ENCODE results near the gene RPA1.
"Not testable (repeated sequence)": the region's sequence is repeated elsewhere in the genome, so short reads cannot be mapped to it uniquely, and the experiment has no call there.

The RPA1 gene

DNA sequence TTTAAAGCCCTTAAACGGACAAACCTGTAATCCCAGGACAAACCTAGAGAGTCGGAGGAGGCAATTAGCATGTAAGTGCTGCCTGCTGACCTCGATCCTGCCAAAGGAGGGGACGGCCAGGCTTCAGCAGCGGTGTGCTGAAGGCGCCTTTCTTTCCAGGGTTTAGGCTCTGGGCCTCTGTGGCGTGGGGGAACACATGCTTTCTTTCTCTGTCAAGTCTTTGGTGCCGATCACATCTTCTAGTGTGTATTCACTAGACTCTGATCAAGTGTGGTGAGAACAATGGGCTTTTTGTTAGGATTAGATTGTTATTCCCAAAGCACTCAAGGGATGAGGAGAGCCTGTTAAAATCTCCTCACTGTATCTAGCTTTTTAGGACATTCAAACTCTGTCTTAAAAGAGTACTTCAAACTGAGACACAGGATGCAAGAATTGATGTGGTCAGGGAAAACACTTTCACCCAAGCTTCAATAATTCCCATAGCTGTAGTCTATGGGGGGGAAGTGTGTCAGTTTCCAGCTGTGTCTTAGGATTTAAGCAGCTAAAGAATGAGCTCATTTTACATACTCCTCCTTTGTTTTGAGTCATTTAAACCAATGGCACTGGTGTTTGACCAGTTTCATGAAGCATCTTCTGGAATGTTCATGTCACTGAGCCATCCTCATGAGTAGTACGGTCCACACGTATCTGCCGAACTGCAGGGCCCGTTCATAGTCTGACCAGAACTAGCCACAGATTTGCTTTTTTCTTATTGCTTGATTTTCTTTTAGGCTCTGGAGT lies 51.2 kb downstream of the RPA1 start:
- DNase-seq: no peak

DNA sequence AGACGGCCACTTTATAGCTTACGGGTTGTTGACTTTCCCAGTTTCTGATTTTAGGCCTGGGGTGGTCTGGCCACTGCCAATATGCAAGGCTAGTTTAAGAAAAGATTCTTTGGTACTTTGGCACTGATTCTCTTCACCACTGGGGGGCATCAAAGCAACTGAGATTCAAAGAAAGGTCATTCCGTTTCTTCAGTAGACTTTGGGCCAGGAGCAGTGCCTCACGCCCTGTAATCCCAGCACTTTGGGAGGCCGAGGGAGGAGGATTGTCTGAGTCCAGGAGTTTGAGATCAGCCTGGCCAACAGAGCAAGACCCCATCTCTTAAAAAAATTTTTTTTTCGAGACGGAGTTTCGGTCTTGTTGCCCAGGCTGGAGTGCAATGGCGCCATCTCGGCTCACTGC lies 53.0 kb downstream of the RPA1 start:
- no peak for DNase-seq

DNA sequence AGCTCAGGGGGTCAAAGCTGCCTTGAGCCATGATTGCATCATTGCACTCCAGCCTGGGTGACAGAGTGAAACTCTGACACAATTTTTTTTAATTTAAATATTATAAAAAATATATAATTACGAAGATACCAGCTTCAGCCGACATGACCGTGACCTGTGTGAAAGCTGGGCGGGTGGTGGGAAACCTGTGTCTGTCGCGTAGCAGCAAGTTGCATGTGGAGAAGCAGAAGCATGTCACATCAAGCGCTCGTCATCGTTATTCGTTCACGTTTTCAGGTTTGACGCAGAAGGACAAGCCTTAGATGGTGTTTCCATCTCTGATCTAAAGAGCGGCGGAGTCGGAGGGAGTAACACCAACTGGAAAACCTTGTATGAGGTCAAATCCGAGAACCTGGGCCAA lies 53.7 kb downstream of the RPA1 start:
- DNase-seq: no peak

GRCh38 chr17:1888741-1889140 lies 58.9 kb downstream of the RPA1 start:
- no peak for DNase-seq

GRCh38 chr17:1890758-1891450 lies 61.1 kb downstream of the RPA1 start:
- DNase-seq: no peak

GRCh38 chr17:1894753-1895339 lies 65.0 kb downstream of the RPA1 start:
- DNase-seq: no peak

GRCh38 chr17:1895479-1895878 lies 65.7 kb downstream of the RPA1 start:
- not testable (repeated sequence) for DNase-seq

- no peak for DNase-seq
Observed at GRCh38 chr17:1896243-1897104, 66.7 kb downstream of the RPA1 start.

DNA sequence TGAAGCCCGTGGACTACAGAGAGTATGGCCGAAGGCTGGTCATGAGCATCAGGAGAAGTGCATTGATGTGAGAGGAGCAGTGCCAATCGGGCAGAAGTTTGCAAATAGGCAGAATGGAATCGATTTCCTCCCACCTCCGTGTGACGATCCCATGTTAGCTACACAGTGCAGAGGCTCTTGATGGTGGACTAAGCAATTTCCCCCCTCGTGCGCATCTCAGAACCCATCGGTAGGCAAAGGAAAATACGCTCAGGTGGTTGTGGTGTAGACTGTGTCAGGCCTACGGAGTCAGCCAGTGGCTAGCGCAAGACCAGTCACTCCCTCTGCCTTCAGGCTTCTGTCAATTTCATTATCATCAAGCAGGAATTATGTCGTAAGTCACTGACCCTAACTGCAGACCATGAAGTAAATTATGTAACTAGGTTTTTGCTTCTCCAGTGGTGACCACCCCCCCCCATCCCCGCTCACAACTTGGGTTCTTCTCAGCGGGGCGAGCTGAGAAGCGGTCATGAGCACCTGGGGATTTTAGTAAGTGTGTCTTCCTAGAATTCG lies 67.4 kb downstream of the RPA1 start:
- no peak for DNase-seq

- DNase-seq: no peak
Observed at GRCh38 chr17:1898332-1898731, 68.5 kb downstream of the RPA1 start.

DNA sequence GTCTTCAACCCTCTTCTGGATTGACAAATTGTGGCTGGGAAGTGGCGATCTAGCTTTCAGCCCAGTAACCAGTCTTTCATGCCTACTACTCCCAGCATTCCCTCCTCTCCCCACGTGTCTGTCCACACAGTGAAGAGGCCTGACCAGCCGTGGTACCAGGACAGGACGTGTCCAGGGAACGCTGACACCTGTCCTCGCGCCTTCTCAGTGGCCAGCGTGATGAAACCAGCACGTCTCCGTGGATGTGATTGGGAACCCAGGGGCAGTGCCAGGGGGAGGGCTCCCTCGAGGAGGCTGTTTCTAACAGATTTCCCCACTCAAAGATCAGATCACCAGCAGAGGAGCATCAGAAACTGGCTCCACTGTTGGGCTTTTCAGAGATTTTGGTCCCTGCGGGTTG lies 69.1 kb downstream of the RPA1 start:
- DNase-seq: no peak

DNA sequence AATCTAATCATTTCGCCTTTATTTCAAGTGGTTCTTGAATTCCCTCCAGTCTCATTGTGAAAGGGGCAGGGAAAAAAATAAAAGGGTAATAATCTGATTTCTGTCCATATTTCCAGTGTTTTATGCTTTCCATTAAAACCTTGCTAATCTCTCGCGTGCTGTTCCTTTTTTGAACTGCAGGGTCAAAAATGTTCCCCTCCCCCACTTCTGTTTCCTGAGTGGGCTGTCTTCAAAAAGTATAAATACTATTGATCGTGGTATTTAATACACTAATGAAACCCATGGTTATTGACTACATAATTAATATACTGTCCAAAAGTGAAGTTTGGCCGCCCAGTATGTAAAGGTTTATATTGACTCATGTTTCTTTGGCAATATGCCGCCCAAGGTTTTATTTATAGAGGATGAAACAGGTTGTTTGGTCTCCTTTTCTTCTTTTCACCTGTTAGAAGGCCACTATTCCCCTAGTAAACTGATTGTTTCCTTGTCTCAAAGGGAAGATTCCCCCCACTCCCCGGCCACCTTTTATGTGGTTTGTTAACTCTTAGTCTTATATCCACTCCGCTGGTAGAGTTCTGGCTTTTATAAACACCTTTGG lies 69.7 kb downstream of the RPA1 start:
- DNase-seq: no peak

DNA sequence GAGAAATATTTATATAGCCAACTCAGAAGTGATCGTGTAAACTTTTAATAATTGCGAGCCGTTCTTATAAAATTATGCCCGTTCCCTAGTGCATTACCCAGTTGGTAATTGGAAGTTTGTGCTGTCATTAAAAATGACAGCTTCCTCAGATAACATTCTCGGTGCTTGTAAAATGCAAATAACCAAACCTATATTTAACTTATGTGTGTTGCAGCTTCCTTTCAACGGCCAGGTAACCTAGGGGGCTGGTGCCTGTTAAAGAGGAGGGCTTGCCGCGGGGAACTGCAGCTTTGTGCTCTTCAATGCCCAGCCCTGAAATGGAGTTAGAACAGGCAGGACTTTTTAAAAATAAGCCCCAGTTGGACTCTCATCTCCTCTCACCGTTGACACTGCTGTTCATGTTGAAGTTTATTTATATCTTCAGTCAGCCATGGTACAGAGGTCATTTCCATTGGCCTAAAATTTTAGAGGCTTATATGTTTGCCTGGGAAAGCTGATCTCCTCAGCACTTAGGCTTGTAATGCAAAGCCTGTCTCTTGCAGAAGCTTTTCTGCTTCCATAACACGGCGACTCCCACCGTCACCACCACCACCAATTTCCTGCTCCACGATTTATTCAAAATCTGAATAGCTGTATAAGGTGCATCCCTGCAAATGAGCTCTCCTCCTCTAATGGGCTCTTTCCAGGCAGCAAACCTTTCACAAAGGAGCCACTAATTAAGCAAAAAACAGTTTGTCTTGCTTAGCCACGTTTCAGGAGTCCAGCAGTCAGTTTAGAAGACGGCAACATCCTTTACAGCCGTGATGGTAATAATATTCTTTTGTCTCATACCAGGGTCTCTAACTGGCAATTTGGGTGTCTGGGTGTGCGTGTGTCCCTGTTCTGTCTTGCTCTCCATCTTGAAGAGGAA lies 74.7 kb downstream of the RPA1 start:
- no peak for DNase-seq

- no peak for DNase-seq
Observed at GRCh38 chr17:1905190-1905913, 75.5 kb downstream of the RPA1 start.

DNA sequence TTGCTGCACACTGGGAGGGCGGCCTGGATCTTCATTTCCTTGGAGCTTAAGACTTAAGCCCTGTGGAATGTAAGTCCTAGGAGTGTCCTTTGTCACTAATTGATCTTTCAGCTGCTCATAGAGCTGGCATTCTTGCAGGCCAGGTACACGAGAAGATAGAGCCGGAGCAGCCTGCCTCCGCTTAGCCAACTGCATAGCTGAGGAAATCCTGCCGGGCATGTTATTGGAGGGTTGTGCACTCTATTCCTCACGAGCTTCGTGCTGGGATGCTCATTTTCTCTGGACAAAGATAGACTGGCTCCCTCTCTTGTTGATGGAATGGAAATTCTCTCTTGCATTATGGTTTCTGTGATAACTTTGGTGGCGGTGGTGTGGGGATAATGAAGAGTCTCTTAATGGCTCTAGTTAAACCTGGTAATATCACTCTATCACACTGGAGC lies 76.9 kb downstream of the RPA1 start:
- no peak for DNase-seq

- no peak for DNase-seq
Observed at GRCh38 chr17:1907216-1907631, 77.4 kb downstream of the RPA1 start.

DNA sequence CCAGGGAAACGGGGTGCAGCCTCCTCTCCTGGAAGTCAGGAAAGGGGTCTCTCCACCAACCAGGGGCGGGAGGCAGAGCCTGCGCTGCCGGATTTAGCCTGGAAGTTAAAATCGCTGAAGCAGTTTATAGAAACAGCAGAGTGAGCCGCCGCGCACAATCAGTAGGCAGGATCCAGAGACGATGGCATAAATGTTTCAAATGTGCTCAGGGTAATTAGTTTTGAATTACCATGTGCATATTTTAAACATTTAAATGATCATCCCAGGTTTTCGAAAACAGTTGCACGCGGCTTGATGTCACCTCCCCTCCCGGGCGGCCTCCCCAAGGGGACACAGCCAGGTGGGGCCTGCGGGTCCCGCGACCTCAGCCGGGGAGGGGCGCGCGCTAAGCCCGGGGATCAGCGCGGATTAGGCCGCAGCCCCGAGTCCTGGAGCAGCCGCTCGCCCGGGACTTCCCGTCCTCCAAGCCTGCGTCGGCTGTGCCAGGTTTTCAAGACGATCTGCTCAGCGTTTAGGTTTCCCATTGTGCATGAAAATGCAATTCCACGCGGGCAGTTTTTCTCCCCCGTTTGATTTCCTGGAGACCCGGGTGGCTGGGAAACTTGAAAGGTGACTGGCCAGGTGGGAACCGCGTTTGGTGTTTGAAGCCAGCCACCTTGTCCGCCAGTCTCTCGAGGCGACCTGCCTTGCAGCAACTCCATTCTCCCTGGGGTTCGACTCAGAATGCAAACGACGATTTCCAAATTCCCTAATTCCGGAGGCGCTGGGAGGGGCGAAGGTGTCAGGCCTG lies 78.3 kb downstream of the RPA1 start:
- DNase-seq: peak; percentile 15

GRCh38 chr17:1908699-1909309 lies 79.0 kb downstream of the RPA1 start:
- DNase-seq: peak; percentile 5

GRCh38 chr17:1909985-1910384 lies 80.2 kb downstream of the RPA1 start:
- DNase-seq: no peak
